ENCODE measurements around the gene CDC42EP2. TPM values are rescaled to one million over a fixed set of nuclear protein-coding genes. Genes with fewer than 3 reads are reported as not detected.

CDC42EP2 gene
- total RNA-seq, 5 donors from 2014 or later (not counting 1 experiment from before 2014, with no cell fraction given), result 0.69 to 2.4 (median 0.79) TPM

DNA sequence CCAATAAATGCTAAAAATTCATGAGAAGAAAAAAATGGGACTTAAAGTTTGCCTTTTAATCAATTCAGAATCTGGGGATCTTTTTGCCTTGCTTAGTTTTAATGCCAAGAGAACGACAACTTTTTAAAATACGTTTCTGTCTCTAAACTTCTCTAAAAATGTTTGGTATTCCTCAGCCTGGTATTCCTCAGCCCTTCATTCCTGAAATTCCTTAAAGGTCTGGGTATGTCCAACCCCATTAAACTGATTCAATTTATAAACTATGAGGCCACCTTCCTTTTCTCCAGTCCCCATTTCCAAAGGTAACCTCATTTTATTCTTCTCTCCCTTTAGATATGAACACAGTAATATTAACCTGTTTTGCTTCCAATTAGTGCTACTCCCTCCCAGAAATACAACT is 36.3 kb upstream of the CDC42EP2 start:
- ATAC-seq (replicated peaks in 1 of 4) (no peak), DNase-seq (no peak)
- H3K27me3 Mint-ChIP-seq, result no peaks in the 10 kb centered on the region
- POLR2A ChIA-PET, result no interaction called here
- H3K4me3 Mint-ChIP-seq, result no peak overlapping the region
- H3K36me3 Mint-ChIP-seq, result peaks cover 43% of the 10 kb centered on the region
- H3K4me1 Mint-ChIP-seq, result peaks cover 7 to 12% (median 11%) of the 10 kb centered on the region in 3 donors
- CTCF ChIA-PET, result interaction anchor here (0.5 to 1.2 kb wide), 4 partner anchors 37 to 91 kb away, joined by 3 to 8 read pairs (median 3); no protein-coding TSS in a partner anchor
- Histone ChIP-seq H3K4me1 (ENCODE audit: control insufficient read depth in 1 of 2, extremely low read depth in 1 of 2, insufficient read depth in 2 of 2, low read length in 2 of 2) (no peaks in the 10 kb centered on the region), H3K9me3 (no peaks in the 10 kb centered on the region), H3K27me3 (replicated peaks in 1 of 2; ENCODE audit: control insufficient read depth in 2 of 2, extremely low read depth in 1 of 2, insufficient read depth in 2 of 2, low read length in 1 of 2) (no peaks in the 10 kb centered on the region), H3K36me3 (ENCODE audit: control insufficient read depth in 2 of 2, extremely low read depth in 1 of 2, insufficient read depth in 1 of 2, low read length in 1 of 2) (peaks cover 9 to 55% of the 10 kb centered on the region in 2 donors), H3K4me3 (ENCODE audit: control insufficient read depth in 1 of 2, extremely low read depth in 1 of 2, low read length in 1 of 2) (no peak overlapping the region), H3K27ac (ENCODE audit: low read length) (no peak overlapping the region)
- no peak overlapping the region for H3K27ac Mint-ChIP-seq
- 100% methylated on average over 1 of the region's 2 CpGs for WGBS (ENCODE audit: insufficient coverage)
- H3K9me3 Mint-ChIP-seq, result no peaks in the 10 kb centered on the region

GRCh38 chr11:65279279-65279678 is 35.4 kb upstream of the CDC42EP2 start:
- H3K4me3 Mint-ChIP-seq, result no peak overlapping the region
- CTCF ChIA-PET, result interaction anchor here (0.6 to 1.2 kb wide), 2 partner anchors 46 to 535 kb away, joined by 3 to 4 read pairs; partner anchors contain the start of gene RASGRP2 (in 1 of the 2)
- Histone ChIP-seq H3K27ac (ENCODE audit: low read length) (no peak overlapping the region), H3K36me3 (ENCODE audit: control insufficient read depth in 2 of 2, extremely low read depth in 1 of 2, insufficient read depth in 1 of 2, low read length in 1 of 2) (peaks cover 9 to 58% of the 10 kb centered on the region in 2 donors), H3K27me3 (replicated peaks in 1 of 2; ENCODE audit: control insufficient read depth in 2 of 2, extremely low read depth in 1 of 2, insufficient read depth in 2 of 2, low read length in 1 of 2) (no peaks in the 10 kb centered on the region), H3K4me3 (ENCODE audit: control insufficient read depth in 1 of 2, extremely low read depth in 1 of 2, low read length in 1 of 2) (no peak overlapping the region), H3K4me1 (ENCODE audit: control insufficient read depth in 1 of 2, extremely low read depth in 1 of 2, insufficient read depth in 2 of 2, low read length in 2 of 2) (no peaks in the 10 kb centered on the region), H3K9me3 (no peaks in the 10 kb centered on the region)
- POLR2A ChIA-PET, result interaction anchor here in 1 of 2 donors (0.6 kb wide), 1 partner anchor 378 kb away, joined by 3 read pairs; no protein-coding TSS in a partner anchor
- no peaks in the 10 kb centered on the region for H3K27me3 Mint-ChIP-seq
- peak overlapping the region in 1 of 2 donors; percentile 52 for H3K27ac Mint-ChIP-seq
- no CpG with 5 or more reads among the region's 4 CpGs for WGBS (ENCODE audit: insufficient coverage)
- peaks cover 47% of the 10 kb centered on the region for H3K36me3 Mint-ChIP-seq
- ATAC-seq (replicated peaks in 1 of 4) (no peak), DNase-seq (no peak)
- H3K4me1 Mint-ChIP-seq, result peaks cover 7 to 12% (median 11%) of the 10 kb centered on the region in 3 donors
- no peaks in the 10 kb centered on the region for H3K9me3 Mint-ChIP-seq

- no peaks in the 10 kb centered on the region for H3K27me3 ChIP-seq (replicated peaks in 1 of 2; ENCODE audit: control insufficient read depth in 2 of 2, extremely low read depth in 1 of 2, insufficient read depth in 2 of 2, low read length in 1 of 2)
- H3K36me3 ChIP-seq (ENCODE audit: control insufficient read depth in 2 of 2, extremely low read depth in 1 of 2, insufficient read depth in 1 of 2, low read length in 1 of 2), result peaks cover 9 to 61% of the 10 kb centered on the region in 2 donors
- ChIA-PET CTCF (interaction anchor here (0.6 to 1.4 kb wide), 4 partner anchors 46 to 536 kb away, joined by 3 to 4 read pairs (median 4); partner anchors contain the start of gene RASGRP2 (in 1 of the 2)), POLR2A (interaction anchor here in 1 of 2 donors (0.6 kb wide), 1 partner anchor 377 kb away, joined by 3 read pairs; no protein-coding TSS in a partner anchor)
- 40% methylated on average over 1 of the region's 5 CpGs for WGBS (ENCODE audit: insufficient coverage)
- peak; percentile 61 to 93 (median 78) for ATAC-seq (replicated peaks in 1 of 4)
- Mint-ChIP-seq H3K4me1 (peaks cover 7 to 12% (median 11%) of the 10 kb centered on the region in 3 donors), H3K27me3 (no peaks in the 10 kb centered on the region), H3K4me3 (no peak overlapping the region), H3K9me3 (no peaks in the 10 kb centered on the region), H3K27ac (peak overlapping the region; percentile 59 to 71), H3K36me3 (peaks cover 47% of the 10 kb centered on the region)
- H3K4me3 ChIP-seq (ENCODE audit: control insufficient read depth in 1 of 2, extremely low read depth in 1 of 2, low read length in 1 of 2), result no peak overlapping the region
- H3K9me3 ChIP-seq, result no peaks in the 10 kb centered on the region
- peak overlapping the region; percentile 6 for H3K27ac ChIP-seq (ENCODE audit: low read length)
- H3K4me1 ChIP-seq (ENCODE audit: control insufficient read depth in 1 of 2, extremely low read depth in 1 of 2, insufficient read depth in 2 of 2, low read length in 2 of 2), result no peaks in the 10 kb centered on the region
- peak in 1 of 35 experiments; percentile 73 for DNase-seq
Measured at GRCh38 chr11:65279741-65280440, 34.8 kb upstream of the CDC42EP2 start.

- no peak overlapping the region for H3K27ac ChIP-seq (ENCODE audit: low read length)
- Mint-ChIP-seq H3K36me3 (peaks cover 47% of the 10 kb centered on the region), H3K4me1 (peaks cover 7 to 12% (median 11%) of the 10 kb centered on the region in 3 donors), H3K4me3 (no peak overlapping the region), H3K27ac (no peak overlapping the region), H3K27me3 (no peaks in the 10 kb centered on the region), H3K9me3 (no peaks in the 10 kb centered on the region)
- POLR2A ChIA-PET, result no interaction called here
- CTCF ChIA-PET, result interaction anchor here in 1 of 2 donors (1.0 to 1.4 kb wide), 2 partner anchors 49 to 244 kb away, joined by 3 to 4 read pairs; no protein-coding TSS in a partner anchor
- H3K27me3 ChIP-seq (replicated peaks in 1 of 2; ENCODE audit: control insufficient read depth in 2 of 2, extremely low read depth in 1 of 2, insufficient read depth in 2 of 2, low read length in 1 of 2), result no peaks in the 10 kb centered on the region
- H3K36me3 ChIP-seq (ENCODE audit: control insufficient read depth in 2 of 2, extremely low read depth in 1 of 2, insufficient read depth in 1 of 2, low read length in 1 of 2), result peaks cover 9 to 65% of the 10 kb centered on the region in 2 donors
- WGBS (ENCODE audit: insufficient coverage), result 93% methylated on average over 3 of the region's 4 CpGs
- H3K9me3 ChIP-seq, result no peaks in the 10 kb centered on the region
- no peak for ATAC-seq (replicated peaks in 1 of 4)
- no peaks in the 10 kb centered on the region for H3K4me1 ChIP-seq (ENCODE audit: control insufficient read depth in 1 of 2, extremely low read depth in 1 of 2, insufficient read depth in 2 of 2, low read length in 2 of 2)
- no peak overlapping the region for H3K4me3 ChIP-seq (ENCODE audit: control insufficient read depth in 1 of 2, extremely low read depth in 1 of 2, low read length in 1 of 2)
- no peak for DNase-seq
Measured at GRCh38 chr11:65280646-65281045, 34.0 kb upstream of the CDC42EP2 start.

- H3K4me1 Mint-ChIP-seq, result peaks cover 0 to 5% (median 0%) of the 10 kb centered on the region in 3 donors
- no peak overlapping the region for H3K4me3 ChIP-seq (ENCODE audit: control insufficient read depth in 1 of 2, extremely low read depth in 1 of 2, low read length in 1 of 2)
- CTCF ChIA-PET, result interaction anchor here (0.6 to 1.2 kb wide), 2 partner anchors 43 to 117 kb away, joined by 3 to 8 read pairs; no protein-coding TSS in a partner anchor
- DNase-seq (no peak), ATAC-seq (replicated peaks in 1 of 4) (no peak)
- H3K4me1 ChIP-seq (ENCODE audit: control insufficient read depth in 1 of 2, extremely low read depth in 1 of 2, insufficient read depth in 2 of 2, low read length in 2 of 2), result no peaks in the 10 kb centered on the region
- H3K27ac ChIP-seq (ENCODE audit: low read length), result no peak overlapping the region
- H3K27ac Mint-ChIP-seq, result no peak overlapping the region
- no peaks in the 10 kb centered on the region for H3K27me3 ChIP-seq (replicated peaks in 1 of 2; ENCODE audit: control insufficient read depth in 2 of 2, extremely low read depth in 1 of 2, insufficient read depth in 2 of 2, low read length in 1 of 2)
- peaks cover 42% of the 10 kb centered on the region for H3K36me3 Mint-ChIP-seq
- H3K36me3 ChIP-seq (ENCODE audit: control insufficient read depth in 2 of 2, extremely low read depth in 1 of 2, insufficient read depth in 1 of 2, low read length in 1 of 2), result peaks cover 0 to 73% of the 10 kb centered on the region in 2 donors
- POLR2A ChIA-PET, result interaction anchor here in 1 of 2 donors (0.7 kb wide), 1 partner anchor 359 kb away, joined by 3 read pairs; no protein-coding TSS in a partner anchor
- no peak overlapping the region for H3K4me3 Mint-ChIP-seq
- H3K9me3 ChIP-seq, result no peaks in the 10 kb centered on the region
- WGBS (ENCODE audit: insufficient coverage), result 100% methylated on average over 2 of the region's 4 CpGs
- no peaks in the 10 kb centered on the region for H3K27me3 Mint-ChIP-seq
- no peaks in the 10 kb centered on the region for H3K9me3 Mint-ChIP-seq
Measured at GRCh38 chr11:65286686-65287085, 28.0 kb upstream of the CDC42EP2 start.

DNA sequence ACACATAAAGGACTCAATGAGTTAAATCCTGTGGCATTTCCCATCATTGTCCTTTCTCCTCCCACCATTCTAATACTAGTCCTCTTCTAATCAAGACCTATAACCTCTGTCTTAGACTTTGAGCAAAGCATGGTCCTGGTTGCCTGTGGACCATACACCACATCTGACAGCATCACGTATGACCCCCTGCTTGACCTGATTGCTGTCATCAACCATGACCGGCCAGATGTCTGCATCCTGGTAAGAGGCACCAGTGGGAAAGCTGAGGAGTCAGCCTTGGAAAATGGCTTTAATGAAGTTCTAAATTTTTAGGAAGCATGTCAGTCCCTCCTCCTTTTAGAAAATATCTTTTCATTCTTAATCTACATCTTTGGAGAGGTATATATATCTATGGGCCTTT is 27.1 kb upstream of the CDC42EP2 start:
- POLR2A ChIA-PET, result no interaction called here
- Mint-ChIP-seq H3K27me3 (no peaks in the 10 kb centered on the region), H3K9me3 (no peaks in the 10 kb centered on the region), H3K4me1 (peaks cover 0 to 5% (median 0%) of the 10 kb centered on the region in 3 donors), H3K27ac (no peak overlapping the region), H3K4me3 (no peak overlapping the region), H3K36me3 (peaks cover 40% of the 10 kb centered on the region)
- ATAC-seq (replicated peaks in 1 of 4), result no peak
- Histone ChIP-seq H3K36me3 (ENCODE audit: control insufficient read depth in 2 of 2, extremely low read depth in 1 of 2, insufficient read depth in 1 of 2, low read length in 1 of 2) (peaks cover 0 to 70% of the 10 kb centered on the region in 2 donors), H3K27me3 (replicated peaks in 1 of 2; ENCODE audit: control insufficient read depth in 2 of 2, extremely low read depth in 1 of 2, insufficient read depth in 2 of 2, low read length in 1 of 2) (no peaks in the 10 kb centered on the region), H3K9me3 (no peaks in the 10 kb centered on the region), H3K27ac (ENCODE audit: low read length) (no peak overlapping the region), H3K4me3 (ENCODE audit: control insufficient read depth in 1 of 2, extremely low read depth in 1 of 2, low read length in 1 of 2) (no peak overlapping the region), H3K4me1 (ENCODE audit: control insufficient read depth in 1 of 2, extremely low read depth in 1 of 2, insufficient read depth in 2 of 2, low read length in 2 of 2) (no peaks in the 10 kb centered on the region)
- 92% methylated on average over 2 of the region's 2 CpGs for WGBS (ENCODE audit: insufficient coverage)
- CTCF ChIA-PET, result interaction anchor here (0.6 to 0.7 kb wide), 2 partner anchors 40 to 1756 kb away, joined by 3 read pairs; no protein-coding TSS in a partner anchor
- no peak for DNase-seq
